Ishikawa (cell line): ENCODE measurements around the gene KCNJ1.

Source experiments
- CEBPB ChIP-seq: IDR thresholded peaks from 2 replicates; pipeline ENCODE4 v1.6.1; 2012
- EP300 ChIP-seq: IDR thresholded peaks from 2 replicates; pipeline ENCODE4 v1.6.1; 2012; ENCODE audit warnings: borderline replicate concordance
- FOXM1 ChIP-seq: IDR thresholded peaks from 2 replicates; pipeline ENCODE4 v1.6.1; 2012; ENCODE audit warnings: low read depth, borderline replicate concordance
- NFIC ChIP-seq: IDR thresholded peaks from 2 replicates; pipeline ENCODE4 v1.6.1; 2012
- RAD21 ChIP-seq: IDR thresholded peaks from 2 replicates; pipeline ENCODE4 v1.6.1; 2012; ENCODE audit warnings: low read depth
- TAF1 ChIP-seq: IDR thresholded peaks from 2 replicates; pipeline ENCODE4 v1.6.1; 2012; ENCODE audit warnings: low read depth, mild to moderate bottlenecking
- TEAD4 ChIP-seq: IDR thresholded peaks from 2 replicates; pipeline ENCODE4 v1.6.1; 2012
- YY1 ChIP-seq: IDR thresholded peaks from 2 replicates; pipeline ENCODE4 v1.6.1; 2012; ENCODE audit warnings: low read depth

DNA sequence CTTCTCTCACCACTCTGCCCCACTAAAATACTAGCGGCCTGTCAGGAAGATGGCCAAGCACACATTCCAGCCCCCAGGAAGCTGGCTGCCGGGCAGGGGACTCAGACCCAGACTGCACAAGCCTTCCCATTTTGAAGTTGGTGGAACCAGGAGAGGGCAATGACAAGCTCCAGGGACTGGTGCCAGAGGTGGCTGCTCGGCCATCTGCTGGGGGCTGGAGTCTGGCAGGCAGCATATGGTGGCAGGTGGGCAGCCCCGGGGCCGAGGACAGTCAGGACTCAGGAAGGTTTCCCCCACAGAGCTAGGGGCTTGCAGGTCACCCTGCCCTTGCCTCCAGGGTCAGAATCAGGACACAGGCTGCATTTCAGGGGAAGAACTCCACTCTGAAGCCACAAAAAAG, 46.7 kb upstream of the KCNJ1 start:
- TF ChIP-seq TEAD4 (no peak), RAD21 (no peak), EP300 (no peak), FOXM1 (no peak), CEBPB (no peak), NFIC (no peak), TAF1 (no peak), YY1 (no peak)
